Activated CD8-positive, alpha-beta memory T cell treated with anti-CD3 and anti-CD28 coated beads, Interleukin-2, amount 50 U/mL, for 4 hours (primary cell): ENCODE results near the gene SEC23B.

Source experiments
- DNase-seq: peaks from one replicate; pipeline ENCODE4 v3.0.0-alpha.2; 2020

Gene SEC23B

GRCh38 chr20:18589941-18590674 is 82.4 kb downstream of the SEC23B start:
- no peak for DNase-seq

- no peak for DNase-seq
Measured at GRCh38 chr20:18596270-18596669, 88.5 kb downstream of the SEC23B start.

- DNase-seq, result no peak
Measured at GRCh38 chr20:18609741-18610140, 102.0 kb downstream of the SEC23B start.
